ENCODE data around the gene CNGA1. TPM values are rescaled to one million over a fixed set of nuclear protein-coding genes. Genes with fewer than 3 reads are reported as not detected.

Gene CNGA1
- total and polyA plus RNA-seq, 2 donors = 0.14 to 1.1 TPM

GRCh38 chr4:48033825-48034413 is 17.4 kb upstream of the CNGA1 start:
- H3K4me1 ChIP-seq (ENCODE audit: control insufficient read depth in 2 of 2, insufficient read depth in 2 of 2, low read length in 2 of 2) = peaks cover 0 to 4% of the 10 kb centered on the region in 2 donors
- peak in 3 of 9 donors; percentile 24 to 57 (median 55) for DNase-seq (ENCODE audit: low read depth in 6 of 9, low spot score in 9 of 9)
- H3K27me3 ChIP-seq (ENCODE audit: control insufficient read depth in 2 of 2, insufficient read depth in 1 of 2, low read length in 1 of 2) = no peaks in the 10 kb centered on the region
- H3K27ac ChIP-seq (ENCODE audit: low read depth in 1 of 2, low read length in 1 of 2) = no peak overlapping the region
- no peak overlapping the region for H3K4me3 ChIP-seq (ENCODE audit: low read length in 2 of 2)
- 94% methylated on average over 1 of the region's 1 CpG for WGBS
- no peaks in the 10 kb centered on the region for H3K36me3 ChIP-seq (ENCODE audit: control insufficient read depth in 2 of 2, insufficient read depth in 2 of 2, low read length in 1 of 2)
- H3K9me3 ChIP-seq (ENCODE audit: control insufficient read depth in 2 of 2, insufficient read depth in 1 of 2, low read length in 1 of 2) = no peaks in the 10 kb centered on the region

- Histone ChIP-seq H3K27me3 (ENCODE audit: control insufficient read depth in 2 of 2, insufficient read depth in 1 of 2, low read length in 1 of 2) (no peaks in the 10 kb centered on the region), H3K27ac (ENCODE audit: low read depth in 1 of 2, low read length in 1 of 2) (no peak overlapping the region), H3K36me3 (ENCODE audit: control insufficient read depth in 2 of 2, insufficient read depth in 2 of 2, low read length in 1 of 2) (no peaks in the 10 kb centered on the region), H3K4me1 (ENCODE audit: control insufficient read depth in 2 of 2, insufficient read depth in 2 of 2, low read length in 2 of 2) (peaks cover 0 to 4% of the 10 kb centered on the region in 2 donors), H3K9me3 (ENCODE audit: control insufficient read depth in 2 of 2, insufficient read depth in 1 of 2, low read length in 1 of 2) (no peaks in the 10 kb centered on the region), H3K4me3 (ENCODE audit: low read length in 2 of 2) (no peak overlapping the region)
- DNase-seq (ENCODE audit: low read depth in 6 of 9, low spot score in 9 of 9) = no peak
Observed at GRCh38 chr4:48033412-48033811, 16.9 kb upstream of the CNGA1 start.

DNA sequence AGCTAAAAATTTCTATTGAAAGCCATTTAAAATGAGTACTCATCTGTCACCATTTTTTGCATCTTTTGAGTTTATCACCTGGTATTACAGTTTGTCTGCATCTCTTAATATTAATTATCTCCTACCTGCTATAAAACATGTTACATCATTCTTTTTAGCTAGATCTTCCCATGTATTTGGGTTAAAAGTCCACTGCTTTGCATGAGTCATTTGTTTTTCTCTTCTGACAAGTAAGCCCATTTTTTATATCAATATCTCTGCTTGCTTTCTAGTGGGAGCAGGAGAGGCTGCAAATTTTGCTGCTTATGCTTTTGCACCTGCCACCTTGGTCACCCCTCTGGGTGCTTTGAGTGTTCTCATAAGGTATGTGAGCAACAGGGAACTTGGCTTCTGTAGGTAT is 16.2 kb upstream of the CNGA1 start:
- Histone ChIP-seq H3K36me3 (ENCODE audit: control insufficient read depth in 2 of 2, insufficient read depth in 2 of 2, low read length in 1 of 2) (no peaks in the 10 kb centered on the region), H3K4me1 (ENCODE audit: control insufficient read depth in 2 of 2, insufficient read depth in 2 of 2, low read length in 2 of 2) (peaks cover 0 to 4% of the 10 kb centered on the region in 2 donors), H3K27ac (ENCODE audit: low read depth in 1 of 2, low read length in 1 of 2) (no peak overlapping the region), H3K9me3 (ENCODE audit: control insufficient read depth in 2 of 2, insufficient read depth in 1 of 2, low read length in 1 of 2) (no peaks in the 10 kb centered on the region), H3K4me3 (ENCODE audit: low read length in 2 of 2) (no peak overlapping the region), H3K27me3 (ENCODE audit: control insufficient read depth in 2 of 2, insufficient read depth in 1 of 2, low read length in 1 of 2) (no peaks in the 10 kb centered on the region)
- no peak for DNase-seq (ENCODE audit: low read depth in 6 of 9, low spot score in 9 of 9)

DNA sequence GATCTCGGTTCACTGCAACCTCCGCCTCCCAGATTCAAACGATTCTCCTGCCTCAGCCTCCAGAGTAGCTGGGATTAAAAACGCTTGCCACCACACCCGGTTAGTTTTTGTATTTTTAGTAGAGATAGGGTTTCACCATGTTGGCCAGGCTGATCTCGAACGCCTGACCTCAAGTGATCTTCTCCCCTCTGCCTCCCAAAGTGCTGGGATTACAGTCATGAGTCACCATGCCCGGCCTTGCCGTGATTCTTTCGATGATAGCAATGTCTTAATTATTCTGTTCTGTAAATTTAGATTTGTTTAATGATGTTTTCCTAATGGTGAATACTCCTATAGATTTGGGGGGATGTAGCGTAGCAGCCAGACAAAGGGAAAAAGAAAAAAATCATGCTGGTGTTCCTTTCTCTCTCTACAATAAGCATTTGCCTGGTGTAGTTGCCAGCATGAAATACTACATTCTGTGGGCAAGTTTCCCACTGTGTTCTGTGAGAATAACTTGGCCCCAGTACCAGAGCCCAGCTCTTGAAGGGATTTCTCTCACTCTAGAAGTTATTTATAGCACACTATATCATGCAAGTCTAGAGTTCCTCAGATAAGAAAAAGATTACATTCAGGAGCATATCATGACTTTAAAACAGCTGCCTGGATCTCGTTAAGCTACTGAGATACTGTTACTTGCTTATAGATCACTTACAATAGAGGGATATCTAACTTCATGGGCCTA is 15.5 kb upstream of the CNGA1 start:
- Histone ChIP-seq H3K4me1 (ENCODE audit: control insufficient read depth in 2 of 2, insufficient read depth in 2 of 2, low read length in 2 of 2) (peaks cover 0 to 4% of the 10 kb centered on the region in 2 donors), H3K4me3 (ENCODE audit: low read length in 2 of 2) (no peak overlapping the region), H3K9me3 (ENCODE audit: control insufficient read depth in 2 of 2, insufficient read depth in 1 of 2, low read length in 1 of 2) (no peaks in the 10 kb centered on the region), H3K27me3 (ENCODE audit: control insufficient read depth in 2 of 2, insufficient read depth in 1 of 2, low read length in 1 of 2) (no peaks in the 10 kb centered on the region), H3K36me3 (ENCODE audit: control insufficient read depth in 2 of 2, insufficient read depth in 2 of 2, low read length in 1 of 2) (no peaks in the 10 kb centered on the region), H3K27ac (ENCODE audit: low read depth in 1 of 2, low read length in 1 of 2) (no peak overlapping the region)
- DNase-seq (ENCODE audit: low read depth in 6 of 9, low spot score in 9 of 9) = no peak
- 95% methylated on average over 12 of the region's 12 CpGs for WGBS

DNA sequence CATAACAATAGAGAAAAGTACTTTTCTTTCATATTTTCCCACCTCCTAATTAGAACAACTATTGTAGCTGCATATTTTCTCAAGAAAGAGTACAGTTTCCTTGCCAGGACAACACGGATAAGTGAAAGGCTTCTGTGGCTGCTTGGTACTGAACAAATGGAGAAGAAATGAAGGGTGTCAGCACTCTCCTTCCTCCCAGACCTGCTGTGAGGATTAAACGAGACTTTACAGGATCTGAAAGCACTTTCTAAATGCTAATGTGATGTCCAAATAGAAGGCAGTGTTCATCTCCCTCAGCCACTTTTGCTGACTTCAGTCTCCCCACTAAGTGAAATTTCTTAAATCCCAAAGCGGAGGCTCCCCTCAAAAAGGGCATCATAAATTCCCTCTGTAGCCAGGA is 14.0 kb upstream of the CNGA1 start:
- 89% methylated on average over 3 of the region's 3 CpGs for WGBS
- no peak for DNase-seq (ENCODE audit: low read depth in 6 of 9, low spot score in 9 of 9)
- H3K36me3 ChIP-seq (ENCODE audit: control insufficient read depth in 2 of 2, insufficient read depth in 2 of 2, low read length in 1 of 2) = no peaks in the 10 kb centered on the region

DNA sequence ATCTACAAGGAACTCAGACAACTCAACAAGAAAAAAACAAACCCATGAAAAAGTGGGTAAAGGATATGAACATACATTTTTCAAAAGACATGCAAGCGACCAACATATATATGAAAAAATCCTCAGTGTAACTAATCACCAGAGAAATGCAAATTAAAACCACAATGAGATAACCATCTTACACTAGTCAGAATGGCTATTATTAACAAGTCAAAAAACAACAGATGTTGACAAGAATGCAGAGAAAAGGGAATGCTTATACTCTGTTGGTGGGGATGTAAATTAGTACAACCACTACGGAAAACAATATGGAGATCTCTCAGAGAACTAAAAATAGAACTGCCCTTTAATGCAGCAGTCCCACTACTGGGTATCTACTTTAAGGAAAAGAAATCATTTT is 12.2 kb upstream of the CNGA1 start:
- Histone ChIP-seq H3K9me3 (ENCODE audit: control insufficient read depth in 2 of 2, insufficient read depth in 1 of 2, low read length in 1 of 2) (no peaks in the 10 kb centered on the region), H3K27me3 (ENCODE audit: control insufficient read depth in 2 of 2, insufficient read depth in 1 of 2, low read length in 1 of 2) (no peaks in the 10 kb centered on the region), H3K4me1 (ENCODE audit: control insufficient read depth in 2 of 2, insufficient read depth in 2 of 2, low read length in 2 of 2) (no peaks in the 10 kb centered on the region), H3K4me3 (ENCODE audit: low read length in 2 of 2) (no peak overlapping the region), H3K36me3 (ENCODE audit: control insufficient read depth in 2 of 2, insufficient read depth in 2 of 2, low read length in 1 of 2) (no peaks in the 10 kb centered on the region), H3K27ac (ENCODE audit: low read depth in 1 of 2, low read length in 1 of 2) (no peak overlapping the region)
- WGBS = 83% methylated on average over 2 of the region's 2 CpGs
- DNase-seq (ENCODE audit: low read depth in 6 of 9, low spot score in 9 of 9) = no peak

More for the DNA sequence above, 14.0 kb upstream of the CNGA1 start:
- H3K9me3 ChIP-seq (ENCODE audit: control insufficient read depth in 2 of 2, insufficient read depth in 1 of 2, low read length in 1 of 2) = no peaks in the 10 kb centered on the region
- no peak overlapping the region for H3K27ac ChIP-seq (ENCODE audit: low read depth in 1 of 2, low read length in 1 of 2)
- no peaks in the 10 kb centered on the region for H3K27me3 ChIP-seq (ENCODE audit: control insufficient read depth in 2 of 2, insufficient read depth in 1 of 2, low read length in 1 of 2)
- H3K4me3 ChIP-seq (ENCODE audit: low read length in 2 of 2) = no peak overlapping the region
- H3K4me1 ChIP-seq (ENCODE audit: control insufficient read depth in 2 of 2, insufficient read depth in 2 of 2, low read length in 2 of 2) = no peaks in the 10 kb centered on the region

GRCh38 chr4:48027653-48028052 is 11.2 kb upstream of the CNGA1 start:
- Histone ChIP-seq H3K27ac (ENCODE audit: low read depth in 1 of 2, low read length in 1 of 2) (no peak overlapping the region), H3K4me3 (ENCODE audit: low read length in 2 of 2) (no peak overlapping the region), H3K27me3 (ENCODE audit: control insufficient read depth in 2 of 2, insufficient read depth in 1 of 2, low read length in 1 of 2) (no peaks in the 10 kb centered on the region), H3K4me1 (ENCODE audit: control insufficient read depth in 2 of 2, insufficient read depth in 2 of 2, low read length in 2 of 2) (no peaks in the 10 kb centered on the region), H3K9me3 (ENCODE audit: control insufficient read depth in 2 of 2, insufficient read depth in 1 of 2, low read length in 1 of 2) (no peaks in the 10 kb centered on the region), H3K36me3 (ENCODE audit: control insufficient read depth in 2 of 2, insufficient read depth in 2 of 2, low read length in 1 of 2) (no peaks in the 10 kb centered on the region)
- no peak for DNase-seq (ENCODE audit: low read depth in 6 of 9, low spot score in 9 of 9)

DNA sequence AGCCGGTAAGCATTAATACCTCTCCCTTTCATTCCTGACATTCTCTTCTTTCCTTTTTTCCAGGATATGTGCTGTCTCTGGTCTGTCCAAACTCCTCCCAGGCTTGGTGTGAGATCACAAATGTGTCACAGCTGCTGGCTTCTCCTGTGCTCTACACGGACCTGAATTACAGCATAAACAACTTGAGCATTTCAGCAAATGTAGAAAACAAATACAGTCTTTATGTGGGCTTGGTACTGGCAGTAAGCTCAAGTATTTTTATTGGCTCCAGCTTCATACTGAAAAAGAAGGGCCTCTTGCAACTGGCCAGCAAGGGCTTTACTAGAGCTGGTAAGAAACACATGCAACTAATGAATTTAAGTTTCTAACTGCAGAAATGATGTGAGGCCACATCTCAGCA is 8.5 kb upstream of the CNGA1 start:
- H3K4me3 ChIP-seq (ENCODE audit: low read length in 2 of 2) = no peak overlapping the region
- no peaks in the 10 kb centered on the region for H3K36me3 ChIP-seq (ENCODE audit: control insufficient read depth in 2 of 2, insufficient read depth in 2 of 2, low read length in 1 of 2)
- no peak overlapping the region for H3K27ac ChIP-seq (ENCODE audit: low read depth in 1 of 2, low read length in 1 of 2)
- H3K4me1 ChIP-seq (ENCODE audit: control insufficient read depth in 2 of 2, insufficient read depth in 2 of 2, low read length in 2 of 2) = no peaks in the 10 kb centered on the region
- no peaks in the 10 kb centered on the region for H3K27me3 ChIP-seq (ENCODE audit: control insufficient read depth in 2 of 2, insufficient read depth in 1 of 2, low read length in 1 of 2)
- 92% methylated on average over 2 of the region's 2 CpGs for WGBS
- no peak for DNase-seq (ENCODE audit: low read depth in 6 of 9, low spot score in 9 of 9)
- H3K9me3 ChIP-seq (ENCODE audit: control insufficient read depth in 2 of 2, insufficient read depth in 1 of 2, low read length in 1 of 2) = no peaks in the 10 kb centered on the region

GRCh38 chr4:48024522-48024921 is 8.0 kb upstream of the CNGA1 start:
- Histone ChIP-seq H3K36me3 (ENCODE audit: control insufficient read depth in 2 of 2, insufficient read depth in 2 of 2, low read length in 1 of 2) (no peaks in the 10 kb centered on the region), H3K4me1 (ENCODE audit: control insufficient read depth in 2 of 2, insufficient read depth in 2 of 2, low read length in 2 of 2) (no peaks in the 10 kb centered on the region), H3K27ac (ENCODE audit: low read depth in 1 of 2, low read length in 1 of 2) (no peak overlapping the region), H3K4me3 (ENCODE audit: low read length in 2 of 2) (no peak overlapping the region), H3K9me3 (ENCODE audit: control insufficient read depth in 2 of 2, insufficient read depth in 1 of 2, low read length in 1 of 2) (no peaks in the 10 kb centered on the region), H3K27me3 (ENCODE audit: control insufficient read depth in 2 of 2, insufficient read depth in 1 of 2, low read length in 1 of 2) (peaks cover 0 to 2% of the 10 kb centered on the region in 2 donors)
- WGBS = 82% methylated on average over 4 of the region's 4 CpGs
- no peak for DNase-seq (ENCODE audit: low read depth in 6 of 9, low spot score in 9 of 9)

Data from thymus (tissue), 11 donors.